Stimulated activated CD8-positive, alpha-beta memory T cell treated with anti-CD3 and anti-CD28 coated beads, Interleukin-7, amount 100 ng/mL, for 24 hours (primary cell): ENCODE measurements around the gene PIR.

Source experiments
- DNase-seq: peaks from one replicate; pipeline ENCODE4 v3.0.0-alpha.2; 2020; ENCODE audit warnings: low read depth

The PIR gene

DNA sequence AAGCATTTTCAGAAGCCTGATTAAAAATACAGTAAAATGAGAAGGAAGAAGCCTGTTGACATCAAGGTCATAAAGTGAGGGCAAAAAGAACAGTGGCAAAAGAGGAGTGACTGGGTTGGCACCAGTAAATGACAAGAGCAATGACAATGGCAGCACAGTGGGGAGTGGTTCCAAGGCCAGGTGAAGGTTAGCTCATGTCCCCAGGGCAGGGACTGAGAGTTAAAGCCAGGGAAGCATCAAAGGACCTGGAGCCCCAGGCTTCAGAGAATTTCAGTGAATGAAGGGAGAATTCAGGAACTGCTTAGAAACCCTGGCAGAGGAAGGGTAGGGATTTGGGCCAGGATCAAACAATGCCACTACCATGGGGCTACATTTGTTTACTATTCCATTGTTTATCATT lies 149.0 kb downstream of the PIR start:
- DNase-seq = no peak

DNA sequence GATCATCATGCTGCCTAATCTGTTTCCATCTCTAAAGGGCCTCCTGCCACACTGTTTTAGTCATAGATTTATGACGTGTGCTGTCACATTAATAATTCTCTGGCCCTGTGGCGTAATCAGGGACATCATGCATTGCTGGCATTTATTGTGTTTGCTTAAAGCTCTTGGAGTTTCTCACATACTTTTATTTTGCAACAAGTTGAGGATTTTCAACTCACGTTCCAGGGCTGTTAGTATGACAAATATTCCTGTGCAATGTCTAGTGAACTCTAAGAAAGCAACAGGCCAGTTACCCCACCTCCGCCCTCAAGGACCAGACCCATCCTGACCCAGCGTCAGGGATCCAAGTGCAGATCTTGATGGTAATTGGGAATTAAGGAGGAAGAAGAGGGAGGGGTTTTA lies 150.1 kb downstream of the PIR start:
- DNase-seq = no peak

DNA sequence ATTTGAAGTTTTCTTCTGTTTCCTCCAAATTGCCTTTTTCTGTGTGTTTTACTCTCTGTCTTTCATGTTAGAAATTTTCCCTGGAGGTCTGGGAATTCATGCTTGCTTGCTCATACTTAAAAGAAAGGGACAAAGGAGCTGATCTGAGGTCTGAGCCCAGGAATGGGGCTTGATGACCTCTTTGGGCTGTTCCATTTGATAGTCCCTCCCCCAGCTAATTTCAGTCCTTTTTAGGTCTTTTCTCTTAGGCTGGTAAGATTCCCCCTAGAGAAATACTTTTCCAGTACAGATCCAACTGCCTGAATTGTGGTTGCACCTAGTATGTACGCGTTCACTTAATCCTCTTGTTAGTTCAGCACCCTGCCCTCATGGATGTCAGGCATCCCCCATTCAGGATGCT lies 152.3 kb downstream of the PIR start:
- no peak for DNase-seq

DNA sequence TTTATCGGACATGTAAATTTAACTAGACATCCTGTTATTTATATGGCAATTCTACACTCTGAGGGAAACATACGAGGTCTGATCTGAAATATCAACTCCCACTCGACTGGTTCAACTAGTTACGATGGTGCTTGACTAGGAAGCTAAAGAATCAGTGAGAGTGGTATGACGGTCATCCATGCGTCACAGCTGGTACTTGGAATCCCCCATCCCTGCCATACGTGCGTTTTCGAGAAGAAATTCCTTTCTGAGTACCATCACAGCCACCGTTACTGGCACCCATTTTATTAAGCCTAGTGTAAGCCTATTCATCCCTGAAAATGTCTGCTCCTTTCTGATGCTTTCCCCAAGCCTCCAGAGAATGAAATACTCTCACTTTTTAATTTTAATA lies 157.1 kb downstream of the PIR start:
- DNase-seq = no peak

DNA sequence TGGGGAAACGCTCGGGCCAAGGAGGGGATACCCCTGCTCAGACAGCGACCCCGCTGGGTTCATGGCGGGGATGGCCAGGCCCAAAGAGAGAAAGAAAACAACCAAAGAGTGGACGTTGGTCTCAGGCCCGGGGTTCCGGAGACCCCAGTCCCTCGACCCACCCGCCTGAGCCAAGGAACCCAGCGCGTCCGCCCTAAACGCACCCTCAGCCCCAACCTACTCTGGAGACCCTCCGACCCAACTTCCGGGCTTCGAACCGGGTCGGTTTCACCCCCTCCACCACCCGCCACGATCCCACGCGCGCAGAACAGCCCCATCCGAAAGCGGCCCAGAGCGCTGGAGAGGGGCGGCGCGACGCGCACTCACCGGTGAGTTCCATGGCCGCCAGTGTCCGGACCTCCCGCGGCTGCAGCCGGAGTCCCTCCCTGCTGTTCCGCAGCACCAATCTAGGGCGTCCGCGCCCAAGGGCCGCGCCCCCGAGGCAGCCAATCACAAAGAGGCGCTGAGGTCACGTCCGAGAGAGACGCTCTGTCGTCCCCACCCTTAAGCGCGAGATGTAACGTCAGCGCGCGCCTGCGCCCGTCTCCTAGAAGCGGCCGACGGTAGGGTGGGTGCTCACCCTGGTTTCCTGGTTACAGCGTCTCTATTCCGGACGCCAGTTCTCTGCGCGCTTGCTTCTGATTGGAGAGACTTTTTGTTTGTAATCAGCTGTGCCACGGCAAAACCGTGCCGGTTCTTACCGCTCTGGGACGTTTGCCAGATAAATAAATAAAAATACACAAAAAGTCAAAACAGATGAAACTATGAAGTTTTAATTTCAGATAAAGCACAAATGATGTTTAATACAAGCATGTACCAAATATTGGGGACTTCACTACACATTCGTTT lies 157.8 kb downstream of the PIR start, which contains the start of gene PIGA:
Gene PIGA, minus strand, starts transcription at position 389 of the 888 bp plus-strand sequence. CDS start 3,593 bp downstream, outside the sequence.
- peak; percentile 69 for DNase-seq
